CD4-positive, alpha-beta T cell treated with Interleukin-17A for 1 hour (primary cell): ENCODE results near the gene PNPLA1.

ENCODE experiments used
- DNase-seq: peaks from one replicate; pipeline ENCODE4 v3.0.0-alpha.2; 2020

The PNPLA1 gene

GRCh38 chr6:36246506-36247268 is 23.2 kb upstream of the PNPLA1 start:
- DNase-seq = no peak

- no peak for DNase-seq
Observed at GRCh38 chr6:36247693-36248092, 22.2 kb upstream of the PNPLA1 start.

- DNase-seq = no peak
Observed at GRCh38 chr6:36248980-36249379, 20.9 kb upstream of the PNPLA1 start.

- no peak for DNase-seq
Observed at GRCh38 chr6:36249536-36249935, 20.3 kb upstream of the PNPLA1 start.

GRCh38 chr6:36252005-36252404 is 17.9 kb upstream of the PNPLA1 start:
- no peak for DNase-seq

GRCh38 chr6:36263390-36264000 is 6.4 kb upstream of the PNPLA1 start:
- DNase-seq = no peak

- no peak for DNase-seq
Observed at GRCh38 chr6:36265744-36266143, 4.1 kb upstream of the PNPLA1 start.

GRCh38 chr6:36266913-36267644 is 2.8 kb upstream of the PNPLA1 start:
- DNase-seq = no peak

- DNase-seq = no peak
Observed at GRCh38 chr6:36267731-36268477, 2.0 kb upstream of the PNPLA1 start.

- DNase-seq = no peak
Observed at GRCh38 chr6:36268478-36269275, 1.2 kb upstream of the PNPLA1 start.

- no peak for DNase-seq
Observed at GRCh38 chr6:36272234-36272633, 2.4 kb downstream of the PNPLA1 start.

- DNase-seq = no peak
Observed at GRCh38 chr6:36273067-36273466, 3.2 kb downstream of the PNPLA1 start.

GRCh38 chr6:36273802-36274514 is 4.1 kb downstream of the PNPLA1 start:
- DNase-seq = no peak

GRCh38 chr6:36276581-36277536 is 7.0 kb downstream of the PNPLA1 start:
- DNase-seq = no peak

GRCh38 chr6:36277946-36278470 is 8.1 kb downstream of the PNPLA1 start:
- DNase-seq = no peak

- DNase-seq = no peak
Observed at GRCh38 chr6:36280467-36280866, 10.6 kb downstream of the PNPLA1 start.

GRCh38 chr6:36280983-36281382 is 11.1 kb downstream of the PNPLA1 start:
- no peak for DNase-seq

GRCh38 chr6:36283608-36284007 is 13.7 kb downstream of the PNPLA1 start:
- no peak for DNase-seq

- no peak for DNase-seq
Observed at GRCh38 chr6:36284359-36284758, 14.5 kb downstream of the PNPLA1 start.

- DNase-seq = no peak
Observed at GRCh38 chr6:36285187-36285671, 15.4 kb downstream of the PNPLA1 start.
